UCSD-AML1 (cell line): ENCODE results near the gene SHB.
"Not testable (repeated sequence)": the region's sequence is repeated elsewhere in the genome, so short reads cannot be mapped to it uniquely, and the experiment has no call there.

ENCODE experiments used
- DNase-seq: peaks from one replicate; lab custom pipeline; 2025; ENCODE audit not compliant: unreplicated experiment; lab: John Stamatoyannopoulos, UW

SHB gene

GRCh38 chr9:37921168-37921510 is 147.9 kb downstream of the SHB start:
- DNase-seq, result no peak

DNA sequence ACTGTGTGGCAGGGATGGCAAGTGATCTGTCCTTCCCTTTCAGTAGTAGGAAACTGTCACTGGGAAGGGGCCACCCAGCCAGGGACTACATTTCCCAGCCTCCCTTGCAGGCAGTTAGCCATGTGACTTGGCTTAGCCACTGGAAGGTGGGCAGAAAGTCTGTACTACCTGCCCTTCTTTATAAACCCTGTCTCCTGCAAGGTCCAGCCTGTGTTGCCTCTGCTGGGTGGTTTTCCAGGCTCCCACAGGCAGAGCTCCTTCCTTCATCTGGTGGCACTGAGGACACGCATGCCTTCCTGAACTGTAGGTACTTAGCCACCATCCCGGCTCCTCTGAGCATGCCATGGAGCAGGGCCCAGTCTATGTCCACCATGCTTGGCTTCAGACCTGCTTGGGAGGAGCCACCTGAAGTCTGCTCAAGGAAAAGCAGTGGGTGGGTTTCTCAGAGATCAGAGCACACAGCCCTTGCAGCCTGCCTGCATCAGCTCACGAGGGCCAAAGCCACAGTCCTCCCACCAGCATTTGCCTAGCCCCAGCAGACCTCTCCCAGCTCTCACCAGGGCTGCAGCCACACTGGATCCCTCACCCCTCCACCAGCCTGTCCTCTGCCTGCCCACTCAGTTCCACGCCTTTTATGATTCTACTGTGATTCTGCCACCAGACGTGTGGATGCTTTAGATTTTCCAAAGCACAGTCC is 148.4 kb downstream of the SHB start:
- no peak for DNase-seq

- DNase-seq, result no peak
These were observed 149.1 kb downstream of the SHB start for GRCh38 chr9:37919956-37920335.

GRCh38 chr9:37919246-37919955 is 149.6 kb downstream of the SHB start:
- DNase-seq, result no peak

GRCh38 chr9:37918665-37919170 is 150.3 kb downstream of the SHB start:
- DNase-seq, result no peak

DNA sequence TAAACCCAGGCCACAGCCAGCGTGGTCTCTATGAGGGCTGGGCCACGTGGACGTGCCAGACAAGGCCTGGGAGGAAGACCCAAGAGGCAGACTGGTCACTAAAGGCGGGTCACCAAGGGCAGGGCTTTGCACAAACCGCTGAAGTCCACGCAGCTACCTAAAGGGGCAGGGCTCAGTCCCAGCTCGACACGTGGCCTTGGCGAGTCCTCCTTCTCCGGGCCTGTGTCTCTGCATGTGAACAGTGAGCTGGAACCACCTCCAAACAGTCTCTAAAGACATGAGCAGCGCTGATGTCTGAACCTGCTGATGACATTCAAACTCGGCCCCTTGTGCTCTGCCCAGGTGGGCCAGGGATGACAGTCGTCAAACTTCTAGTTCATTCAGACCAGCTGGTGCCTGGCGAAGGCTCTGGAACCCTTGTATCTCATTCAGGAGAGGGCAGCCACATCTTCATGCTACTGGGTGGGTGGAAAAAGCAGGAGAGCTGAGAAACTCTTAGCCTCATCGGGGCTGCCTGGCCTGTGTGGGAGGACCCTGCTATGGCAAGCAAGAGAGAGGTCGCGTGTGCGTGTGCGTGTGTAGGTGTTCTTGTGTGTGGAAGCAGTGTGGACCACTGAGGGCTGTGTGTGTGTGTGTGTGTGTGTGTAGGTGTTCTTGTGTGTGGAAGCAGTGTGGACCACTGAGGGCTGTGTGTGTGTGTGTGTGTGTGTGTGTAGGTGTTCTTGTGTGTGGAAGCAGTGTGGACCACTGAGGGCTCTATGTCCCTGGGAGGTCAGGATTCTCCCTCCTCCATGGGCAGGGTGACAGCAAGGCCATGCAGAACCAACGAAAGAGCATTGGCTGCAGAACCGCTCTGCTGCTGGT is 151.0 kb downstream of the SHB start:
- DNase-seq, result no peak

- no peak for DNase-seq
These were observed 151.7 kb downstream of the SHB start for GRCh38 chr9:37917313-37917731.

- no peak for DNase-seq
These were observed 152.3 kb downstream of the SHB start for GRCh38 chr9:37916471-37917312.

GRCh38 chr9:37915911-37916470 is 153.0 kb downstream of the SHB start:
- no peak for DNase-seq

GRCh38 chr9:37914701-37915358 is 154.2 kb downstream of the SHB start:
- no peak for DNase-seq

GRCh38 chr9:37914154-37914551 is 154.9 kb downstream of the SHB start:
- DNase-seq, result no peak

- peak; percentile 89 for DNase-seq
These were observed 155.4 kb downstream of the SHB start for GRCh38 chr9:37913480-37914153.

DNA sequence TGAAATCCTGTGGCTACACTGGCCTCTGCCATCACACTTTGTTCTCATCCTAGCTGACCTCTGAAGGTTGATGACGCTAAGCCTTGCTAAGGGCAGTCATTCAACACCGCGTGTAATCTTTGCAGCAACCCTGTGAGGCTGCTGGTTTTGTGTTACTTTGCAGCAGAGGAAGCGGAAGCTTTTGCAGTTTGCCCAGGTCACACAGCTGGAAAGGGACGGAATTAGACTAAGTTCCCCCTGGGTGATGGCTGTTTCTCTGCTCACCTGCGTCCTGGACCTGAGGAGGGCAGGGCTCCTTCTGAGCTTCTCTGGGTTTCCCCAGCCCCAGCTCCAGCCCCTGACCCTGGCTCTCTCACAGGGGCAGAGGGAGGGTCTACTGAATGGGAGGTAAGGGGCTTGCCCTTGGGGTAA is 157.8 kb downstream of the SHB start:
- no peak for DNase-seq

- no peak for DNase-seq
These were observed 158.8 kb downstream of the SHB start for GRCh38 chr9:37910271-37910670.

- not testable (repeated sequence) for DNase-seq
These were observed 159.2 kb downstream of the SHB start for GRCh38 chr9:37909836-37910235.

DNA sequence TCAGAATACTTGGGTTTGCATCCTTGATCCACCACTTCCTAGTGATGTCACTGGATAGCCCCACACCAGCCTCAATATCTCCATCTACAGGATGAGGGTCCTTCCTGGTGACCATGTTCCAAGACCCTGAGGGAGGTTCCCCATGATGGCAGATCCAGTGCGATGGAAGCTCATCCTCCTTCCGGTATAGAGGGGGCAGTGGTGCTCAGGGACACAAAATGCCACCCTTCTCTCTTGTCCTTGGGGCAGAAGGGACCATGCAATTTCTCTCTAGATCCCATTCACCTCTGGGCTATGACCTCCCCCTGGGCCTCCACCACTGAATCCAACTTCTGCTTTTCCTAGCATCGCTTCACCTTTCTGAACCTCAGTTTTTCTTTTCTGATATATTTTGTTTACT is 159.7 kb downstream of the SHB start:
- DNase-seq, result no peak

GRCh38 chr9:37908698-37909186 is 160.3 kb downstream of the SHB start:
- no peak for DNase-seq

DNA sequence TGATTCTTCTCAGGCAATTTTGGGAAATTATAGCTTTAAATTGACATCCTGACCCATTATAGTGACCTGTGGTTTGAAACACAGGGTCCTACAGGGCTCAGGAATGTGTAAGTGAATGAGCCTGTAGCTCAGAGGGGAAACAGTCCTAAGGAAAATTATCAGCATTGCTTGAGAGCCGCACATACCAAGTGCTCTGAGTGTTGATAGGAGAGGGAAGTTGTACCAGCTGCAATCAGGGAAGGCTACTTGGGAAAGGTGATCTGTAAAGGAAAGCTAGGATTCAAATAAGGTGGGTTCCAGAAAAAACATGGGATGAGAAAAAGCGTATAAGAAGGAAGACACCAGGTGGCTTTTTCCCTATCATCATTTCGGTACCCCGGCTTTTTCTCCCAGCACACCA is 160.7 kb downstream of the SHB start:
- DNase-seq, result no peak
